HCT116 (cell line): ENCODE data around the gene TNNC1. TPM values are rescaled to one million over a fixed set of nuclear protein-coding genes. Genes with fewer than 3 reads are reported as not detected.

ENCODE experiments used
- ATAC-seq: fragments of 200-7000 bp; cut with Tn5 transposase; 2 replicates; pipeline ENCODE4 v1.9.1; 2020; ENCODE audit warnings: mild to moderate bottlenecking, moderate library complexity
- BruUV-seq: library from RNA; stranded (reverse); fragments of 400-500 nt; replicated peaks from 2 replicates; lab custom pipeline; 2021; lab: Mats Ljungman, UMichigan
- CTCF ChIA-PET: fragments of 300-600 bp; sonication (Branson Sonifier 250); formaldehyde crosslinking; loops from one replicate; lab custom pipeline; 2021; ENCODE audit warnings: antibody characterized with exemption; lab: Charles Lee
- POLR2A ChIA-PET: fragments of 300-600, 350-600 bp; sonication (Branson Sonifier 250); formaldehyde crosslinking; loops from one replicate; lab custom pipeline; 2021; ENCODE audit warnings: antibody characterized with exemption; lab: Charles Lee
- RAD21 ChIA-PET, 2 experiments: fragments of 300-600 bp; sonication (Branson Sonifier 250); formaldehyde crosslinking; loops; one replicate each; lab custom pipeline; 2023; ENCODE audit warnings: low total read pairs in 2 of 2; ENCODE audit not compliant: uncharacterized antibody in 2 of 2, unreplicated experiment in 2 of 2, low non-redundant PET in 1 of 2; lab: Charles Lee
- DNase-seq: peaks from one replicate; pipeline ENCODE4 v3.0.0-alpha.2; 2010; ENCODE audit warnings: low read depth, low spot score
- H2AFZ ChIP-seq: fragments of 200-600 bp; shearing (Covaris generic), sonication (generic); 2 replicates; pipeline ENCODE4 v1.6.1; 2017; ENCODE audit warnings: low read depth, mixed run types, mixed read lengths, antibody characterized with exemption, low read length; ENCODE audit not compliant: poor library complexity, severe bottlenecking
- H3K27ac ChIP-seq: 2 replicates; pipeline ENCODE4 v1.5.1; 2012; ENCODE audit warnings: low read depth, low read length
- H3K27me3 ChIP-seq: fragments of 200-600 bp; sonication (generic); 2 replicates; pipeline ENCODE4 v1.6.1; 2016; ENCODE audit warnings: mixed run types, low read length, mixed read lengths; ENCODE audit not compliant: insufficient read depth
- H3K36me3 ChIP-seq, 2 experiments: fragments of 200-500 bp in 1 of 2; fragments of 200-600 bp in 1 of 2; sonication (Bioruptor generic) in 1 of 2; sonication (generic) in 1 of 2; 2 replicates each; pipeline versions ENCODE4 v1.5.1 to v1.6.1; 2014 to 2016; ENCODE audit warnings: low read length in 2 of 2, inconsistent platforms in 1 of 2, mixed read lengths in 1 of 2, mixed run types in 1 of 2; ENCODE audit not compliant: insufficient read depth in 2 of 2, control insufficient read depth in 1 of 2
- H3K4me1 ChIP-seq, 2 experiments: fragments of 200-600 bp in 1 of 2; sonication (generic) in 1 of 2; 2 replicates each; pipeline versions ENCODE4 v1.5.1 to v1.6.1; 2012 to 2017; ENCODE audit warnings: low read length in 2 of 2, inconsistent platforms in 1 of 2, mild to moderate bottlenecking in 1 of 2, mixed read lengths in 1 of 2, mixed run types in 1 of 2, moderate library complexity in 1 of 2; ENCODE audit not compliant: insufficient read depth in 2 of 2, control insufficient read depth in 1 of 2
- H3K4me2 ChIP-seq: fragments of 200-600 bp; sonication (generic); 2 replicates; pipeline ENCODE4 v1.6.1; 2017; ENCODE audit warnings: mixed run types, low read length, mixed read lengths
- H3K4me3 ChIP-seq, 2 experiments: fragments of 200-600 bp in 1 of 2; sonication (generic) in 1 of 2; replicated peaks in 1 of 2; 2 replicates each; pipeline ENCODE4 v1.5.1; 2011 to 2016; ENCODE audit warnings: low read length in 2 of 2, control low read depth in 1 of 2, low read depth in 1 of 2, mild to moderate bottlenecking in 1 of 2, mixed read lengths in 1 of 2, mixed run types in 1 of 2
- H3K79me2 ChIP-seq: fragments of 200-600 bp; sonication (generic); 2 replicates; pipeline ENCODE4 v1.6.1; 2017; ENCODE audit warnings: mild to moderate bottlenecking, mixed run types, low read length, moderate library complexity, mixed read lengths; ENCODE audit not compliant: insufficient read depth
- H3K9ac ChIP-seq: fragments of 200-600 bp; sonication (generic); 2 replicates; pipeline ENCODE4 v1.6.1; 2016; ENCODE audit warnings: low read length, mixed read lengths
- H3K9me2 ChIP-seq: fragments of 200-600 bp; sonication (generic), shearing (Covaris generic); 2 replicates; pipeline ENCODE4 v1.6.1; 2017; ENCODE audit warnings: mixed run types, mild to moderate bottlenecking, moderate library complexity; ENCODE audit not compliant: insufficient read depth
- H3K9me3 ChIP-seq, 2 experiments: fragments of 200-500 bp in 1 of 2; fragments of 200-600 bp in 1 of 2; sonication (Bioruptor generic) in 1 of 2; sonication (generic) in 1 of 2; 2 replicates each; pipeline ENCODE4 v1.6.1; 2014 to 2017; ENCODE audit warnings: low read length in 2 of 2, mixed read lengths in 2 of 2, inconsistent platforms in 1 of 2, low read depth in 1 of 2, mild to moderate bottlenecking in 1 of 2, mixed run types in 1 of 2, moderate library complexity in 1 of 2; ENCODE audit not compliant: control insufficient read depth in 1 of 2, insufficient read depth in 1 of 2
- H4K20me1 ChIP-seq: fragments of 200-600 bp; sonication (generic), shearing (Covaris generic); 2 replicates; pipeline ENCODE4 v1.6.1; 2017; ENCODE audit warnings: mixed run types, mild to moderate bottlenecking, moderate library complexity; ENCODE audit not compliant: insufficient read depth
- EGR1 ChIP-seq: IDR thresholded peaks from 2 replicates; pipeline ENCODE4 v1.6.1; 2012; ENCODE audit warnings: low read depth
- EZH2 ChIP-seq: fragments of 200-600 bp; sonication (generic); IDR thresholded peaks from 2 replicates; pipeline ENCODE4 v1.6.1; 2017; ENCODE audit warnings: antibody characterized with exemption, mixed run types
- FOSL1 ChIP-seq: IDR thresholded peaks from 2 replicates; pipeline ENCODE4 v1.6.1; 2012; ENCODE audit warnings: low read depth
- JUND ChIP-seq: IDR thresholded peaks from 2 replicates; pipeline ENCODE4 v1.6.1; 2012
- MAX ChIP-seq: IDR thresholded peaks from 2 replicates; pipeline ENCODE4 v1.6.1; 2012
- POLR2A ChIP-seq: IDR thresholded peaks from 2 replicates; pipeline ENCODE4 v1.7.0; 2011; ENCODE audit warnings: borderline replicate concordance; ENCODE audit not compliant: insufficient read depth, insufficient read length; ENCODE audit errors: extremely low read depth
- POLR2AphosphoS5 ChIP-seq: IDR thresholded peaks from 2 replicates; pipeline ENCODE4 v1.6.1; 2011; ENCODE audit warnings: mild to moderate bottlenecking, low read depth, low read length, moderate library complexity
- RAD21 ChIP-seq: IDR thresholded peaks from 2 replicates; pipeline ENCODE4 v1.6.1; 2012; ENCODE audit warnings: low read depth, mild to moderate bottlenecking
- REST ChIP-seq: IDR thresholded peaks from 2 replicates; pipeline ENCODE4 v1.6.1; 2012; ENCODE audit warnings: low read depth
- SIN3A ChIP-seq: IDR thresholded peaks from 2 replicates; pipeline ENCODE4 v1.6.1; 2012; ENCODE audit warnings: low read depth
- SP1 ChIP-seq: IDR thresholded peaks from 2 replicates; pipeline ENCODE4 v1.6.1; 2012; ENCODE audit warnings: low read depth
- SRF ChIP-seq: IDR thresholded peaks from 2 replicates; pipeline ENCODE4 v1.6.1; 2012; ENCODE audit warnings: low read depth
- TCF7L2 ChIP-seq: IDR thresholded peaks from 2 replicates; pipeline ENCODE4 v1.7.0; 2011; ENCODE audit warnings: borderline replicate concordance, inconsistent platforms; ENCODE audit not compliant: insufficient read depth, insufficient read length; ENCODE audit errors: extremely low read depth
- YY1 ChIP-seq: IDR thresholded peaks from 2 replicates; pipeline ENCODE4 v1.6.1; 2011; ENCODE audit warnings: low read length, low read depth, moderate library complexity, mild to moderate bottlenecking; ENCODE audit not compliant: insufficient replicate concordance; ENCODE audit errors: extremely low read depth
- ZBTB33 ChIP-seq: IDR thresholded peaks from 2 replicates; pipeline ENCODE4 v1.6.1; 2011; ENCODE audit warnings: mild to moderate bottlenecking, low read length, moderate library complexity; ENCODE audit not compliant: insufficient replicate concordance; ENCODE audit errors: extremely low read depth
- ZFX ChIP-seq: fragments of 450-650 bp; IDR thresholded peaks from 2 replicates; pipeline ENCODE4 v1.6.1; 2017
- ZNF274 ChIP-seq: fragments of 200-500 bp; sonication (Bioruptor generic); IDR thresholded peaks from 2 replicates; pipeline ENCODE4 v1.6.1; 2014; ENCODE audit warnings: mild to moderate bottlenecking, low read depth, low read length, inconsistent platforms
- intact Hi-C: fragments of 100-400 bp; cut with micrococcal nuclease; formaldehyde crosslinking; loops from 2 replicates; pipeline ENCODE4 v1.10.0; 2022
- total RNA-seq: library from RNA; stranded (reverse); gene quantifications from one replicate; pipeline ENCODE4 v1.2.1, GENCODE V29; 2021; ENCODE audit not compliant: unreplicated experiment

The TNNC1 gene
- total RNA-seq, 1 experiment from 2014 or later: 2.2 TPM

GRCh38 chr3:52487788-52488691 is 34.2 kb upstream of the TNNC1 start:
- RAD21 ChIA-PET: no interaction called here
- Histone ChIP-seq H3K9me3 (no peaks in the 10 kb centered on the region), H2AFZ (no peak overlapping the region), H3K4me2 (no peak overlapping the region), H4K20me1 (no peaks in the 10 kb centered on the region), H3K4me3 (no peak overlapping the region), H3K27ac (no peak overlapping the region), H3K27me3 (no peaks in the 10 kb centered on the region), H3K79me2 (no peaks in the 10 kb centered on the region), H3K9me2 (no peaks in the 10 kb centered on the region), H3K9ac (no peak overlapping the region), H3K4me1 (no peaks in the 10 kb centered on the region), H3K36me3 (peaks cover 5 to 26% of the 10 kb centered on the region in 2 experiments; a peak in 3 of 4 replicates)
- no peak for TF ChIP-seq ZBTB33
- TF ChIP-seq REST: no peak
- no peak for TF ChIP-seq EGR1
- no peak for TF ChIP-seq MAX
- no peak for TF ChIP-seq SRF
- TF ChIP-seq SP1: no peak
- TF ChIP-seq POLR2A: no peak
- TF ChIP-seq ZFX: no peak
- no peak for TF ChIP-seq TCF7L2
- TF ChIP-seq RAD21: no peak
- no peak for TF ChIP-seq SIN3A
- no peak for TF ChIP-seq ZNF274
- TF ChIP-seq POLR2AphosphoS5: no peak
- TF ChIP-seq EZH2: no peak
- no peak for TF ChIP-seq YY1
- no peak for TF ChIP-seq JUND
- TF ChIP-seq FOSL1: no peak
- intact Hi-C loops: no loop called here
- BruUV-seq: no TSS peak
- CTCF ChIA-PET: no interaction called here
- DNase-seq (no peak), ATAC-seq (no peak)
- POLR2A ChIA-PET: no interaction called here
